Inferior parietal cortex (tissue), 1 donor: Measurements from ENCODE around the gene IMP4.

Experiments used
- DNase-seq: peaks from one replicate; pipeline ENCODE4 v3.0.0-alpha.2; 2016; ENCODE audit errors: extremely low spot score

The IMP4 gene

GRCh38 chr2:130377491-130377890, 34.8 kb downstream of the IMP4 start:
- DNase-seq = no peak

DNA sequence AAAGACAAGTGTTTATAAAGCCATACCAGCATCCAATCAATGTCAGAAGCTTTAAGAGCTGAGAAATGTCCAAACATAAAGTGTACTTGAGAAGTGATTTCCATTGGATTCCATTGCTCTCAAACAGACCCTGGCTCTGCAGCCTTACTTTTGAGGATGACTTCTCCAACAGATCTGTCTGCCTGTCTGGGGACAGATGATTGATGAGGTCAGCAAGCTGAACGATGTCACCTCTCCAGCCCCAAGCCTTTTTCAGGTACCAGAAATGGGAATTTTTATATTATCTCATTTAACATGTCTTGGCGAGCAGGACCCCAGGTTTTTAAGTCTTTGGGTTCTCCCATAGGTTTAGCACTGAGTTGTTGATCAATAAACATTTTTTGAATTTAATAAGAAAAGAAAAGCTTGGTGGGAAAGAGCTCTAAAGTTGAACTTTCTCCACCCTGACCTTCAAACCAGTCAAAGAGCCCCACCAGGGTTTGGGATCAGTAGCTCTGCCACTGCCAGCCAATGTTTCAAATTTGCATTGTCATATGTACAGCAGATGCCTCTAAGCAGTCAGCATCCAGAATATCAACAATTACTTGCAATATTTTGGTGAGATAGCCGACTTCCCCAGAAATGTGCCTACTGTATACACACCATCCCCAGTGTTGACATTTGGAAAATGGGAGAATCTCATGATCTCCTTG, 35.7 kb downstream of the IMP4 start:
- no peak for DNase-seq

DNA sequence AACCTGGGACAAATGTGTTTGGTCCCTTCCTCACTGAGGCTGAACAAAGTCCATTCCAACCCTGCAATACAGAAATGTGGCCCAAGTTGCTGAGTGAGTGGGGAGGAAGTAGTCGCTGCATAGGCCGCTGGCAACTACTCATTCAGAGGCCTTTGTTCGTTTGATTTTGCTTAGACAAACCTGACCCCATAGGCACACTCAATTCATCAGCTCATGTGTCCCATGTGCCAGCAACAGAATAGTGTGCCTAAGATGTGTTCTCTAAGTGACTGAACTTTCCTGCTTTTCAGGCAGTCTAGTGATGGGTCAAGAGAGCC, 36.2 kb downstream of the IMP4 start:
- no peak for DNase-seq

DNA sequence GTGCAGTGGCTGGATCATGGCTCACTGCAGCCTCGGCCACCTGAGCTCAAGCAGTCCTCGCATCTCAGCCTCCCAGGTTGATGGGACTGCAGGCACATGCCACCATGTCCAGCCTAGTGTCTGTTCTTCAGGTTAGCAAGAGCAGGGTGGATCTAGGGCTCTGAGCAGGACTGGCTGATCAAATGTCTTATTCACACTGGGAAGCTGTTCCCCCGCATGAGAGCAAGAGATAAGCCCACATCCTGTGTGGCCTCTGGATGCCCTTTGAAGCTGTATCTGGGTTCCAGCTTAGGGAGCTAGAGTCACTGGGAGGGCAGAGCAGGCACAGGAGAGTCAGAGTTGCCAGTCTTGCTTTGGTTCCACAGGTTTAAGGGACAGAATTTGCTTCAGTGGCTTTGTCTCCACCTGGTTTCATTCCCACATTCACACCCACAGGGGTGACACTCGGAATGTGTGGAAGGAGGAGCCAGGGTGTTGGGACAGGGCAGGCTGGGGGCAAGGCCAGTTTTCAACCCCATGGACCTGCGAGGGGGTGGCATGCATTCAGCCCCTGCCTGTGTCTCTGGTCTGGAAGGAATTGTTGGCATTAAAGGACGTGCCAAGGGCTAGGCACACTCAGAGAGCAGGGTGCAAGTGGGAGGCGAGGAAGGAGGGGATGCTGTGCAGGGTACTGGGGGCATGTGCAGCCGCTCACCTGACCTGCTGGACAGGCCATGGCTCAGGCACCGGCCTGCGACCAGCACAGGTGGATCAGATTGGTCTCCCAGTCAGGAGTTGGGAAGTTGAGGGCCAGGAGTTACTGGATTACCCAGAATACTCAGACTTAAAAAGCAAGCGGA, 37.6 kb downstream of the IMP4 start:
- DNase-seq = no peak

GRCh38 chr2:130381145-130381544, 38.4 kb downstream of the IMP4 start:
- no peak for DNase-seq

- DNase-seq = no peak
Measured at GRCh38 chr2:130381619-130382018, 38.9 kb downstream of the IMP4 start.

DNA sequence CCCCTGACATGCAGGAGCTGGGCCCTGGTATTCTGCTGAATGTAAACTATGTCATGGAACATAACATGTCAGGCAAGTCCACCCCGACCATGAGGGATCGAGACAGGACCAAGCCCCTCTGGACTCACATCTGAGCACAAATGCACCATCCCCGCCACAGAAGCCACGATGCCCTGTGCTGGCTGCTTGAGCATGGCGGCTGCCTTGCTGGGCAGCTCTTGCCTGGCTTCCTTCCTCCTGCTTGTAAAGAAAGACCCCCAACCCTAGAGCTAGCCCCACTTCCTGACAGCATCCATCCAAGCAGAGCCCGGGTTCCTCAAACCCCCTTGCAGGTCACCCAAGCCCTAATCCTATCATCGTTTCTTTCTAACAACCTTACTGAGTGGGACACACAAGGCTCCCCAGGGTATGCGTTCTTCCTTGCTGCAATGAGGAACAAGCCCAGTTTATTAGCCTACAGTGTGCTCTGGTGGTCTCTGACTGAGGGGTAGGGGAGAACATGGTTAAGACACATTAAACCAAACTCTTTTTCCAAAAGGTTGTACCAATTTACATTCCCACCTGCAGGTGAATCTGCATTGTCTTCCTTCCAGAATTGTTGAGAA, 39.7 kb downstream of the IMP4 start:
- no peak for DNase-seq

DNA sequence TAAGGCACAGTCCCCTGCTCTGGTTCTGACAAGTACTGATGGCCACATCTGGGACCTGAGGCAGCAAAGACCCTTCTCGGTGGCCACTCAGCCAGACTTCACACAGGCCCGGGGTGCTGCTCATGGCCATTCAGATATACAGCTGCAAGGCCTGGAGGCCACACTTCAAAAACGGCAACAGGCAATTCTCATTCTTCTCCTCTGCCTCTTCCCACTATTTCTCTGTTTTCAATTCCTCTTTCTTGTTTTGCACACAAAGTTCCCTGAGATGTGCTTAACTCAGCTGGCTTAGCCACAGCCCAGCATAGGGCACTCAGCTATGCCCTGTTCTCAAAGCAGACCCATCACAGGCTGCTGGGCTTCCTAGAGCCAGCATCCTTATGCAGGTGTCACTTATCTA, 43.0 kb downstream of the IMP4 start:
- no peak for DNase-seq

DNA sequence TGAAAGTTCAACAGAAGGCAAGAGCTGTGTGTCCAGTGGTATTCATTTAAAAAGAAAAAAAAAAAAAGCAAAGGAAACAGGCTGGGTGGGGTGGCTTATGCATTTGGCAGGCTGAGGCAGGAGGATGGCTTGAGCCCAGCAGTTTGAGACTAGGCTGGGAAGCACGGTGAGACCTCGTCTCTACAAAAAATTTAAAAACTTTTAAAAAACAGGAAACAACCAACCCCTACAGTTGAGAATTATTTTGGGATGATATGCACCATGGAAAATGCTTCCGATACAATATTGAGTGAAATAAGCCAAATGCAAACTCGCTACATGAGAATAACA, 44.3 kb downstream of the IMP4 start:
- no peak for DNase-seq

- DNase-seq = no peak
Measured at GRCh38 chr2:130387804-130388203, 45.1 kb downstream of the IMP4 start.

DNA sequence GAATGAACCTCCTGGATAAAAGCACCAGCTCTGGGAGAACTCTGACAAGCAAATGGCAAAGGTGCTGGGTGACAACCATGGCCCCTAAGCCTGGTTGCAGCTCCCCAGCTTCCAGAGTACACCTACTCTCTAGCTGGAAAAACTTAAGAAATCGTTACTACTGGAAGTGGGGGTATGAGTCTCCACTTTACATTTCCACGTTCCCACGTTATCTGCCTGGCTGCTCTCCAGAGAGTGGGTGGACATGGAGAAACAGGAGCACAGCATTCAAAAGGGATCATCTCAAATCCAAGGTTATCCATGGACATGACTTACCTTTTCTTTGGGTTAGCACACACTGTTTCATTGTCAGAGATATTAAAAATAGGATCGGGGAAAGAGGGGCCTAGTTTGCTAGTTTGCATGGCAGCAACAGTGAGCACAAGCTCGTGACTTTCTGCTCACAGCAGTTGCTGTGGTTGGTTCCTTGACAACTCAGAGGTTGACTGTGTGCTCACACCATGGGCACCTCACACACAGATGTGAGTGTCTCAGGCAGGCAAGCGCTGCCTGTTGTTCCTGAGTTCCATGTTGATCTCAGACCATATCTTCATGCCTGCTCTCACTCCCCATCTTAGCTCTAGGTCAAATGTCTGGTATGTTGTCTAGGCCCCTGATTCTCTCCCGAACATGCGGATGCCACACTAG, 45.7 kb downstream of the IMP4 start:
- no peak for DNase-seq

DNA sequence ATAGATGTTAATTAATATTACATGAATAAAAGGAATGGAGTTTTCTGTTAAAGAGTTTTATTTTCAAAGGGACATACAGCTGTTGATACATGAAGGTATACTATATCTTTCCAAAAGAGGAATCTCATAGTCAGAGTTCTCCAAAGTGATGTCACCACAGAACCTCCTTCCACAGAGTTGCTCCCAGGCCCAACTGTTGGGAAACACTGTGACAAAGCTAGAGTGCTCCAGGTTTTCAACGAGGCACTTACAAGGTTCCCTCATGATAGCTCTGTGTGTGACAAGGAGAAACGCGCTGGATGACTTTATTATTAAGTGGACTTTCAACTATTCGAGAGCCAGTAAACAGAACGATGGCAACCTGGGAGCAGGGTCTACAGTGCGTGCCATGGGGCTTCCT, 46.7 kb downstream of the IMP4 start:
- DNase-seq = no peak

DNA sequence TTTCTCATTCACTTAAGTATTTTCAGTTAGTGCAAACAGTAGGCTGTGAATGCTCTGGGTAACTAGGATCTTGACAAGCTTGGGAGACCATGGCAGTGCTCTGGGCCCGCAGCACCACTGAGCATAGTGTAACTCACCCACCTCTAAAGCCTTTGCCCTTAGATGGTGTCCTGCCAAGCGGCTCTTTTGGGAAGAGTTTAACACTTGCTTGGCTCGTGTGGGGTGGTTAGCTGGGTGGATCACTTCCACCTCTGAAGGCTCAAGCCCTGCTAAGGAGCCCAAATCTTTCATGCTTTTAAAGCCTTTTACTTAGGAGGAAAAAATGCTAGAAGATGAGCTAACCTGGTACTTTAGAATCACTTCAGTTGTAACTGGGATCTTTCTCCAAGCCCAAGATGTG, 47.1 kb downstream of the IMP4 start:
- DNase-seq = no peak

DNA sequence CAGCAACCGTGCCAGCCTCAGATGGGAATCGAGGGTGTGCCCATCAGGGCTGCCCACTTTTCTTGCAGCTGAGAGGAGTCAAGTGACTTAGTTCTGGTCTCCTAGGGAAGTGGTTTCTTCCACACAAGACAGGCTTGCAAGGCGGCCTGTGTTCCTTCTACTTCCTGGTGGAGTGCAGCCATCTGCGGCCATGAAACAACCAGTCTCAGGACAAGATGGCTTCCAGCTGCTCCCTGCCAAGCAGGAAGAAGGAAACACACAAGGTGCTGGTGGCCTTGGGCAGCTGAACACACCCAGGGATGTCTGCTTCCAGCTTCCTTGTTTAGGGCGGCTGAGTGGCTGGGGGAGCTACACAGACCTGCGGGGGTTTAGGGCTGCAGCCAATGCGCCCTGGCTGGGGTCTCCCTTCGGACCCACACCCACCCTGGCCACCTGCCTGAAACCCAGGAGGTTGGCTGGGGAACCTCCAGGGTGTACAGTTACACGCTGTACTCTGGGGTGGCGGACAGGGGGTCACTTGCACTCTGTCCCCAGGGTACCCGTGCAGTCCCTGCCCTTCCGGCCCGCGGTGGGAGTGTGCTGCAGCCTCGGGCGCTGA, 47.9 kb downstream of the IMP4 start:
- DNase-seq = no peak

GRCh38 chr2:130391058-130391871, 48.6 kb downstream of the IMP4 start:
- peak; percentile 80 for DNase-seq

GRCh38 chr2:130391872-130392670, 49.4 kb downstream of the IMP4 start:
- DNase-seq = no peak

DNA sequence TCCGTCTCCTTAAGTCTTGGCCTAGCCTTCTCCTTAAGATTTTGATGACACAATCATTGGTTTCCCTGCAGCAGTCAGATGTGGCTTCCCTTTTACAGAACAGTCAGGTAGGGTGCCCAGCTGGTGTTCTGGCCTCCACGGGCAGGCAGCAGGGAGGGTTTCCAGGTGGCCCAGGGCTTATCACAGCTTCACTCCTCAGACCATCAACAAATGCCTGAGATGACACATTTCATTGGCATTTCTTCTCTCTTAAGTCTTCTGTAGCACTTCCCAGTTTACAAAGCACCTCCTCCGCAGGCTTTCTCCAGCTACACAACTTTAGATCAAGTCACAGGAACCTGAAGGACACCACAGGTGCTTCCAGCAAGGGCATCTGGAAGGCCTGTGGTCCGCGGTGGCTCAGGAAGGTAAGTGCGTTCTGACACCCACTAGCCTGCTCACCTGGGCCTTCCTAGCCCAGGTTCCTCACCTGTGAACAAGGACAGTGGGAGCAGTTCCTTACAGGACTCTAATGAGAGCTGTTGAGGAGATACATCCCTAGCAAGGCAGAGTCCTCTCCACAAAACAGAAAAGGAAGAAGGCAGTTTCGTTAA, 50.7 kb downstream of the IMP4 start:
- DNase-seq = no peak
